HG03571 (cell line): Measurements from ENCODE around the gene ADAM19.

Experiments used
- ATAC-seq: cut with Tn5 transposase; IDR thresholded peaks from one replicate; pipeline ENCODE4 v1.9.1; 2021; ENCODE audit not compliant: unreplicated experiment

The ADAM19 gene

DNA sequence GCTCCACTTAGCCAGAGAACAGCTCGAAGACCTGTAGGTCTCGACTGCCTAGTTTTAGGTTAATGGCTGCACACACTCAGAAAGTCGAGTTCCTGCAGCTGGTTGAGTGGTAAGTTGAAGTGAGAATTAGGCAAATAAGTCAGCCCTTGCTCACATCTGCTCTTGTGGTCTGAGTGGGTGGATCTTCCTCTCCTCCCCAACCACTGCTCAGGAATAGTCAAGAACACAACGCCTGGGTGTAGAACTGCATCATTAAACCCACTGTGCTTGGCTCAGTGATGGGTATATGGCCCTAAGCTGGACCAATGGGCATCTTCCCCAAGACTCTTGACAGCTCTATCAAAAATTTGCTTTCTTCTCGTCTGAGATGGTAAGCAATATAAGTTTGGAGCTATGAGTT is 20.9 kb upstream of the ADAM19 start:
- ATAC-seq, result peak; percentile 85

DNA sequence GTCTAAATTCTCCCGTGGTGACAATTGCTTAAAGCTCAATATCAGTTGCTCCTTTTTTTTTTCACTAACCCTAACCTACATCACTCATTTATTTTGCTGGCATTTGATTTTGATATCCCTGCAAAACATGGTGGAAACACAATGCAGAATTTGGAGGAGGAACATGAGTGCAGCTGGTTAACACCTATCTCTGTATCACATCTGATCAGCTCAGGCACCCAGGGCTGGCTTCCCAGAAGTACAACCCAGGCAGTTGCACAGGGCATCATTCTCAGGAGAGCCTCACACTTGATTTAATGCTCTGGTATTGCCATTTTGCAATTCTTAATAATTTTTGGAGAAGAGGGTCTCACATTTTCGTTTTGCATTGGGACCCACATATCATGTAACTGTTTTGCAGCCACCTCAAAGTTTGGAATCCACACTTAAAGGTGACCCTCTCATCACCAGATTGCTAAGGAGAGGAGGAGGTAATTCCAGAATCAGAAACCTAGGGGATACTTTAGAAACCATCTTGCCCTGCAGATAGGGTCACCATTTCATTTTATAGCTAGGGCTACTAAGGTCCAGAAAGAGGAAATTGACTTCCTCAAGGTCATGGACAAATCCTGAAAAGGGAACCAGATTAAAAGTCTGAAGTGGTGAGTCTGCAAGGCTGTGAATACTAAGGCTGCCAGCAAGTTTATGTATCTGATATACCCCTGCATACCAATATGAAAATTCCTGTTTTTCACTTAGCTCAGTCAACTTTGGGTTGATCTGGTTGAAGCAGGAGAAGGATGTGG is 19.3 kb upstream of the ADAM19 start:
- no peak for ATAC-seq

DNA sequence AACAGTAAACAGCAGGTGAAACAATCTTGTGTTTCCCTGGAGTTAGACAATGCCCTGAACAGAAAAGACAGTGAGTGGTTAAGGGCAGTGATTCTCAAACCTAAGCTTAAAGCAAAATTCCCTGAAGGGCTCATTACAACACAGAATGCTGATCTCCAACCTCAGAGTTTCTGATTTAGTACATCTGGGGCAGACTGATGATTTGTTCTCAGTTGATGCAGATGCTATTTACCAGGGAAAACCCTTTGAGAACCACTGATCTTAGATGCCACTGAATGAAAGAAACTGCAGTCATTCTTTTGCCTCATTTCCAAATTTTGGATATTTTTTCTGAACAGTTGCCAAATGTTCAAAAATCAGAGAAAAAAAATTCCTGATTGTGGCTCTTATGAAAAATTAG is 18.7 kb upstream of the ADAM19 start:
- ATAC-seq, result no peak

DNA sequence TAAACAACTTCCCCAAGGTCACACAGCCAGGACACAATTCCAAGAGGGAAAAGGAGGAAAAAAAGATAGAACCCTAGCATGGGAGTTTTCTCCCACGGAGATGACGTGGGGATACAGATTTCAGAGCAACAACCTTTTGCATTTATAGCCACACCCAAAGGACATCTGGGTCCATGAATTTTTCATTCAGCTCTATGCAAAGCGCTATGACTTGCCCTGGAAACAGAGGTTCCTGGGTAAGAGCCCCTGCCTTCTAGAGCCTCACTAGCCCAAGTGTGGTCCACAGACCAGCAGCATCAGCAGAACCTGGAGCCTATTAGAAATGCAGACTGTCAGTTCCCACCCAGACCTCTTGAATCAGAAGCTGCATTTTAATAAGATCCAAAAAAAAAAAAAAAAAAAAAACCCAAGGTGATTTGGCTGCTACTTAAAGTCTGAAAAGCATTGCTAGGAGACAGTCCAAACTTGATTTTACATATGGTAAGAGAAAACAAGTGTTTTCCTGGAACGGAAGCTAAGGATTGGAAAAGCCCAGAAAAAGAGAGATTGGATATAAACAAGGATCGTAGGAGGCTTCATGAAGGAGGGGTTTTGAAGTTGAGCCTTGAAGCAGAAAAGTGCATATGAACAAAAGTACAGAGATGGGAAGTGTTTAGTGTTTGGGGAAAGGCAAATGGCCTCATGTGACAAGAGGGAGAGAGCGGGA is 17.6 kb upstream of the ADAM19 start:
- ATAC-seq, result no peak

DNA sequence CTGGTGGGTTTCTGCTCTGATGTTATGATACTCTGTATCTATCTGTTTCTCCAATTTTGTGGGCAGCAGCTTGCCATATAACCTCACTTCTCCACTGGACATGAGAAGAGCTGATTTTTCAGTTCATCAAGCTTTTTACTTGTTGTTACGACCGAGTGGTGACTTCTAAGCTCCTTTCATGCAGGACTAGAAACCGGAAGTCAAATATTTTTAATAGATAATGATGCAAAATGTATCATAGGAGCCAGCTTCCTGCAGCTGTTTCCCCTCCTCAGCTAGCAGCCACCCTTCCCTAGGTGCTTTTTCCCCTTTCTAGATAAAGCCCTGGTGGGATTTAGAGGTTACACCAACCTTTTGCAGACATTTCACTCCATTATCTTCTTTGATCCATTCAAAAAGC is 17.0 kb upstream of the ADAM19 start:
- no peak for ATAC-seq

DNA sequence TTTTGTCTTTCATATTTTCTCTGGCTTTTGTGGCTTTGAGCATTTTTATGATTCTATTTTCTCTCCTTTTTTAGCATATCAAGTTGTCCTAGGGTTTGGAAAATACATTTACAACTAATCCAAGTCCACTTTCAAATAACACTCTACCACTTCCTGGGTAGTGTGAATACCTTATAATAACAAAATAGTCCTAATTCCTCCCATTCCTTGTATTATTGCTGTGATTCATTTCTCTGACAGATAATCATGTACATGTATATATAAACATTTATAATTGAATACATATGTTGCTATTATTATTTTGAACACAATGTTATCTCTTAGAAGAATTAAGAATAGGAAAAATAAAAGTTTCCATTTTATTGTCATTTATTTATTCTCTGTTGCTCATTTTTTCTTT is 14.9 kb upstream of the ADAM19 start:
- ATAC-seq, result no peak

DNA sequence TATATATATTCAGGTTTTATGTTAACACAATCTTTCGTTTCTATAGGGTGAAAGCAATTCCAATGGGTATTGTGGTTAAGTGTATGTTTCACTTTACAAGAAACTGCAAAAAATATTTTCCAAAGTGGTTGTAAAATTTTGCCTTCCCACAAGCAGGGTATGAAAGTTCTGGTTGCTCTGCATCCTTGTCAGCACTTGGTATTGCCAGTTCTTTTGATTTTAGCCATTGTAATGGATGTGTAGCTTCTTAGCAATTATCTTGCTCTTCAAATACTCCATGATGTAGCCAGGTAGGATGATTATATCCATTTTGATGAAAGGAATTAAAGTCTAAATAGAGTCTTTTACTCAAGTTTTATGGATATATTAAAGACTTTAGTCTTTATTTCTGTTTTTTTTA is 9.1 kb upstream of the ADAM19 start:
- no peak for ATAC-seq

DNA sequence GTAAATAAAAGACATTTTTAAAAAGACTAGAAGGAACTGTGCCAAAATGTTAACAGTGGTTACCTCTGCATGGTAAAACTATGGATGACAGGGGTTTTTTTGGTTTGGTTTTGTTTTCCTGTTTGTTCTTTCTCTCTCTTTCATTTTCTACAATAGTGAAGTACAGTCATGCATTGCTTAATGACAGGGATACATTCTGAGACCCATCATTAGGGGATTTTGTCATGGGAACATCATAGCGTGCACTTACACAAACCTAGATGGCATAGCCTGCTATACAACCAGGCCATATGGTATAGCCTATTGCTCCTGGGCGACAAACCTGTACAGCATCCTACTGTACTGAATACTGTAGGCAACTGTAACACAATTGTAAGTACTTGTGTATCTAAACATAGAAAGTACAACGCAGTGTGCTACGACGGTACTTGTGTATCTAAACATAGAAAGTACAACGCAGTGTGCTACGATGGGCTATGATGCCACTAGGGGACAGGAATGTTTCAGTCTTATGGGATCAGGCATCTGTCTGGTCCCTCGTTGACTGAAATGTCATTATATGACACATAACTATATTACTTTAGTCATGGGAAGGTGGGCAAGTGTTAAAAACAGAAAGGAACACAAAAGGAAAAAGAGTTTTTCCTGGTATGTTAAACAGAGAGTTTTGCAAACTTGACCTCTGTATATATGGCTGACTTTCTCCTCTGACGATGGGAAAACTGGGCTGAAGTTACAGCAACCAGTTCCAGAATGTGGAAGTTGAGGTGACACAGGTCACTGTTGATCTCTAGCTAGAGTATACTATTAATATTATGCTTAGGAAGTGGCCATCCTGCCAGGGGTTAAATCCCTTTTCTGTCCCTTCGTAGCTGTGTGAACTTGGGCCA is 7.4 kb upstream of the ADAM19 start:
- ATAC-seq, result no peak

DNA sequence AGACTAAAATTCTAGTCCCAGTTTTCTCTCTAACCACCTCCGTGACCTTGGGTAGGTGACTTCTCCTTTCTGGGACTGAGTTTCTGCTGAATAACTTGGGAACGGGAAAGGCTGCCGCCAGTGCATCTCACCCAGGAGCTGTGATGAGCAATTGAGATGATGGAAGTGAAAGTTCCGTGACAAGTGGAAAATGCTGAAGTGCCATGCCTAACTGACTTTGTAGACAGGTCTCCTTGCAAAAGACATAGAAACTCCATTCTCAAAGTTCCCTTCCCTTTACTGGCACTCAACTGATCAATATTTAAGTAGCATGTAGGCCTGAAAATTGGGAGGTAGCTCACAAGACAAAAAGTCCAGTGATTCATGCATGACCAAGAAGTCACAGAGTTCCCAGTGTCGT is 6.3 kb upstream of the ADAM19 start:
- no peak for ATAC-seq

DNA sequence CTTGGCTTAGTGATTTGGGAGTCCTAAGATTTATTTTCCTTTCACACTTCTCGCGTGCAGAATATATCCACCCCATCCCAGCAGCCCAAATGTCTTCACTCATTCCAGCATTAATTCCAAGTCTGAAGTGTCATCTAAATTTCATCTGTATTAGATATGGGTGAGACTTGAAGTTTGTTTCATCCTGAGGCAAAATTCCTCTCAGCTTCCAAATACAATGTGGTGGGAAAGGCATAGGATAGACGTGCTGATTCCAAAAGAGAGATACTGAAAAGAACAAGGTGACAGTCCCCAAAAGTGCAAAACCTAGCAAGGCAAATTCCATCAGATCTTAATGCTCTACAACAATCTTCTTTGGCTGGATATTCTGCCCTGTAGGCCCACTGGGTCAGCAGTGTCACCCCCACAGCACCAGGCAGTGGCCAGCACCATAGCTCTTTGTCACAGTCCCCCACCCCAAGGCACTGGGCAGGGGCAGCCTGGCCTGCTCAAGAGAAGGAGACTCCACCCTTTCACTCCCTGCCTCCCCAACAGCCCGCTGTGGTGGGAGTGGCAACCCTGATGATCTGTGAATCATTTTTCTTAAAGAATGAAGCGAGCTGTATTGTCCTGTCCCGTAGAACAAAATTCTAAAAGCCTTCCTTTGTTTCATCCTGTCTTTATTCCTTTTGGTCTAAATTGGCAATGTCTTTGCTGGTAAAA is 2.7 kb upstream of the ADAM19 start:
- ATAC-seq, result no peak

DNA sequence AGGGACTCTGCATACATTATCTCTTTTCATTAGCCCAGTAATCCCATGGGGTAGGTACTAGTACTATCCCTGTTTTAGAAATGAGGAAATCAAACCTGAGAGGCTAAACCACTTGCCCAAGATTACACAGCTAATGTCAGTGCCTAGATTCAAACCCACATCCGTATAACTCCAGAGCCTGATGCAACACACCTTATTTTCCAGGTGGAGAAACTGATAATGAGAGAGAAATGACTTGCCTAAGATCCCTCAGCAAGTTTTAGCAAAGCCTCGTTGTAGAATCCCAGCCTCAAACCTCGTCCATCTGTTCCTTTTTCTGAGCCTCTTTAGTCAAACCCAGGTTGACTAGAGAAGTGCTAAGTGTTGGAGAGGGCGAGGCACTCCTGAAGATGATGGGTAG is 1.1 kb upstream of the ADAM19 start:
- ATAC-seq, result no peak

DNA sequence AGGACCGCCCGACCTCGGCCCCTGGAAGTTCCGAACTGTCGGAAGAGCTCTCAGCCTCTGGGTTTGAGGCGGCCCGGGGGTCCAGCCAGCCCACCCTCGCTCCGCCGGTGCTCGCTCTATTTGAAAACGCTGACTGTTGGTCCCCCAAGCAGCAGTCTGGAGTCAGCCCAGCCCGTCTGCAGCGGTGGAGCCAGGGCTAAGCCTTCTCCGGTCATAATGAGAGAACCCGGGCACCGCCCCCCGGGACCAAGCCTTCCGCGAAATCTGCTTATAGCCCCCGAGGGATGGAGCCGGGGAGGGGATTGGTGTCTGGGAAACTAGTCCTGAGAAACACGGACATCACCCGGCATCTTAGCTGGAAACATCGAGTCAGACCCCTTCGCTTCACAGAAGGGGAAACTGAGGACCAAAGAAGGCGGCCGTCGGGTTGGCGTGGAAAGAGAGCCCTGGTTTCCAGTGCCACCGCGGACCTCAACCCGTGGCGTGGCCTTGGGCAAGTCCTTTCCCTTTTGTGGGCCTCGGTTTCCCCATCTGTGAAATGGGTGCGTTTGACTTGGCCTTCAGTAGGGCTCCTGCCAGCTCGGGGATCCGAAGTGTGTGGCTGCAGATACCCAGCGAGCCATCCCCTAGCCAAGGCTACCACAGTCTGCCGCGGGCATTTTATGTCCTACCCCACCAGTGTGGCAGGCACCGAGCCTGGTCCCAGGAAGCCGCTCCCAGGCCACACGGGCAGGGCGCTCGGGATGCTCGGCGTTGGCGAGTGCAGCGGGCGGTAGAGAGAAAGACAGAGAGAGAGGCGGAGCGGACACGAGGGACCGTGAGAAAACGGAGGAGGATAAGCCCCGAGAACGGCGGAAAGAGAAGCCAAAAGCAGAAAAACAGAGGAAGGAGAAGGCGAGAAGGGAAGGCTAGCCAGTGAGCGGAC is 857 bp downstream of the ADAM19 start:
- no peak for ATAC-seq

DNA sequence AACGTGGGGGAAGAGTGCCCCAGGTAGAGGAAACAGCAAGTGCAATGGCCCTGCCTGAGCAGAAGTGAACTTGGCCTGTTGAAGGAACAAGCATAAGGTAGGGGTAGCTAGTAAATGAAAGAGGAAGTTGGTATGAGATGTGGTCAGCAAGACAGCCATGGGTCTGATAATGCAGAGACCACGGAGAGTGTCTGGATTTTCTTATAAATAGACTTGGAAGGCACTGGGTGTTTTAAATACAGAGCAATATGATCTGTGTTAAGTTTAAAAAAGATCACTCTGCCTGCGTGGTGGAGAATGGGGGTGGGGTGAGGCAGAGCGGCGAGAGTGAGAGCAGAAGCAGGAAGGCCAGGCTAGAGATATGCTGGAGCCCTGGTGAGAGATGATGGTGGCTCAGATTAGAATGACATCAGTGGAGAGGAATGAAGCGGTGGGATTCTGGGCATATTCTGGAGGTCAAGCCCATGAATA is 4.2 kb downstream of the ADAM19 start:
- ATAC-seq, result peak; percentile 93

DNA sequence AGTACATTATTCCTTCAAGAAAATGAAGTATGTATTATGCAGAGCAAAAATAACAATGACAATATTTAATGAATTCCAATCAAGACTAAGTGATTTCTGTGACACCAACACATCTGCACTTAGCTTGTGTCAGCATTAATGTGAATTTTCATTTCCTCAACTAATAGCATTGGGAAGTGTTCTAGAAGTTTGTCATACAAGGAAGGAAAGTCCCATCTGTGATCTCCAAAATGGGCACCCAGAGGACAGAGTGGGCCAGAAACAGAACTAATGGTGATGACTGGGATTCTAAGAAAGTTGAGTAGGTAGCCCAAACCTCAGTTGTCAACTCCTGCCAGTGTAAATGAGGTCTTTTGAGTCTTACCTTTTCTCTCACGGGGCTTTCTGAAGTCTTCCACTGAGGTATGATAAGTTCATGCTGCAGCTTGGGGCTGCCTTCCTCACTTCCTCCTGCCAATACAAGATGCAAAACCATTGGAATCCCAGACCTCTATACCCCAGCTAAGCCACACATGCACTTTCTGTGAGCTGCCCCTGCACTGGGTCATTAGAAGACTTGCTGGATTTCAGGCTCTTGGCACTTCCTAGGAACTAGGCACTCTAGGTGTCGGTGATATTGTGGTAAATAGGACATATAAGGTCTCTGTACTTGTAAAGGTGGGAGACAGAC is 4.9 kb downstream of the ADAM19 start:
- ATAC-seq, result no peak

DNA sequence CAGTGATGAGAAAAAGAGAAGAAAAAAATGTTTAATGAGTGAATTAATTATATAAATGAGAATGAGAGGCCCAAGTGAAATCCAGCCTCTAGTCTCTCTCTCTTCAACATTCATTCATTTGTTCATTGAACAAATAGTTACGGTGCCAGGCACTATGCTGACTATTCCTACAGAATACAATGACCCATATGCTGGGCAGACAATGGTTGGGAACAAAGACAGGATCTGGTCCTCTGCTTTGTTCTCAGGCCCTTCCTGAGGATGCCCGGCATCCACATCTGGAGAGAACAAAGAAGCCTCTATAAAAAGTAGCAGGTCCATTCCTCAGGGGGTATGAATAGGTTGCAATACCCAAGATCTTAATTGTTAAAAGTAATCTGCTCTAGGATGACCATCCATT is 6.9 kb downstream of the ADAM19 start:
- no peak for ATAC-seq

DNA sequence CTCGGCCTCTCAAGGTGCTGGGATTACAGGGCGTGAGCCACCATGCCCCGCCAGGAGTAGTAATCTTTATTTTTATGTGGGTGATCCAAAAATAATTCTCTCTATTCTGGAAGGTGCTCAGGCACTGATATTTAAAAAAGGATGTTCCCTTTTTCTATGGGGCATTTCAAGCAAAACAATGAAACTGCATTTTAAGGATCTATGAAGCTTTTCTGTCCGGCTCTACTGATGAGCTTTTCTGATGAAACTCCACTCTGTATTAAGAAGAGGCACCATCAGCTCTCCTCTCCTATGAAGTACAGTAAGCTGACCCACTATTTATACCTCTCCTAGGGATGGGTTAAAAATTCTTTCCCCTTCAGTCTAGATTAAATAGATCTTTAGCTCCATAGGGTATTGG is 7.4 kb downstream of the ADAM19 start:
- ATAC-seq, result no peak

DNA sequence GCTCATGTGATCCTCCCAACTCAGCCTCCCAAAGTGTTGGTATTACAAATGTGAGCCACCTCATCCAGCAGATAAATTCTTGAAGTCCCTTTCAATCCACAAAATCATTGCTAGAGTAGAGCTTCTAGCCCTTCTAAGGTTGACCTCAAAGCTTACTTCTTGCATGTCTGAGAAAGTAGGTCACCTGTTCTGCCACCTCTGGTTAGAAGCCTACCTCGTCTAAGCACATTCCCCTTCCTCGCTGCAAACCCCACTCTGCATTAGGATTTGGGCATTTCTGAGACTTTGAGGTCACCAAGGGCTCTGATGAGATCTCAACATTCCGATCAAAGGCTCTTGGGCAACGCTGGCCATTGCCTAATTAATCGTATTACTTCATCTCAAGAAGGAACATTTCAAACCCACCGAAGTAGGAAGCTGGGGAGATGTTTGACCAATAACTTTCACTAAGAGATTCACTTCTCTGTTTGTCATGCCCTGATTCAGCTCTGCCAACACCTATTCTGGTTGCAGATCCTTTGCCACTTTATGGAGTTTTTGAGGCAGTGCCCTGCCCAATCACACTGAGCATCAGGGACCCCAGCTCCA is 8.6 kb downstream of the ADAM19 start:
- ATAC-seq, result no peak

DNA sequence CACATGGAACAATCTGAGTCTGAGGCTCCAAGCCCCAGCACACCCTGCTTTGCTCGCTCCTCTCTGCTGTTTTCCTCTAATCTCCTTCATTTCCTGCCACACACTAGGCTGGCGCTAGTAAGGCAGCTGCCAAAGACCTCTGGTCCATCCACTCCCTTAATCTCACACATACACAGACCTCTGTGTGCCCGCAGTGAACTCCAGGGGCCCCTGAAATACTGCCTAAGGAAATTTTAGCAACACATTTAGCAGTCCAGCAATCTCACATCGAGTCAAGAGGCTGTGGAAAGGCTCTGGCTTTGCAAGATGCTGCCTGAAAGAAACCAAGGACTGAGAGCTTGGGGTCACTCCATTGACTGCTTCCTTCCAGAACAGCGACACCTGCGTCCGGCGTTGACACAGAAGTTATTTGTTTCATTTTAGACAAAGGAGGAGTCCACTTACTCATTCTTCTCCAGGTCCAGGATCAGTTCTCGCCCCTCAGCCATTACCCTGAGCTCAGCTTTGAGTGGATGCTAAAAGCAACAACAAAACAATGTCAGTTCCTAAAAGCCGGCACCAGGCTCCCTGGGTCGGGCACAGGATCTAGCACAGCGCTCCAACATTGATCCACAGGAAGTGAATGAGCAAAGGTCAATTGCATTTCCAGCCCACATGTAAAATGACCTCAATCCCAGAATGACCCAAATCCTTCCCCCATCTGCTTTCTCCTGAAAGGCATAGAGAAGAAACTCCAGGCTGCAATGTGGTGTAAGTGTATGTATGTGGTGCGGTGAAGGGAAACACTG is 11.5 kb downstream of the ADAM19 start:
- ATAC-seq, result no peak
